Suppressor macrophage treated with lipopolysaccharide for 4 hours (primary cell): ENCODE measurements around the gene TBCD.
"Not testable (repeated sequence)": the region's sequence is repeated elsewhere in the genome, so short reads cannot be mapped to it uniquely, and the experiment has no call there.

Source experiments
- DNase-seq: peaks from one replicate; pipeline ENCODE4 v3.0.0-alpha.2; 2020

TBCD gene

DNA sequence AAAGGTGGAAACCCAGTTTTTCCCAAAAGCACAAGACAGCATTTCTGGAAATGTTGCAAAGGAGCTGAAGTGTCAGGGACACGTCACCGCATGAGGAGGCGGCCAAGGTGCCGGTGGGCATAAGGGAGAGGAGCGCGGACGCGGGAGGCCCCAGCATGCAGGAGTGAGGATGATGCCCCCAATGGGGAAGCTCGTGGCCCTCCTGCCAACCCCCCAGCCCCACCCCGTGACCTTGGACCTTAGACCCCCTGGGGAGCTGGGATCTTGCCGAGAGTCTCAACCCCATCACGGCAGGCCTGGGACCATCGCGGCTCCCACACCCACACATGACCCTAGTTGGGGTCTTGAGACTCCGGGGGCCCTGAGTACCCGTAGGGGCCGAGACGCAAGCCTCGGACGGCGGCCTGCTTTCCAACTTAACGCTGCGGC lies 208.1 kb downstream of the TBCD start:
- no peak for DNase-seq

- DNase-seq, result no peak
Observed at GRCh38 chr17:82960419-82961271, 208.8 kb downstream of the TBCD start.

- DNase-seq, result no peak
Observed at GRCh38 chr17:82961366-82962162, 209.7 kb downstream of the TBCD start.

- peak; percentile 15 for DNase-seq
Observed at GRCh38 chr17:82962163-82962720, 210.4 kb downstream of the TBCD start.

DNA sequence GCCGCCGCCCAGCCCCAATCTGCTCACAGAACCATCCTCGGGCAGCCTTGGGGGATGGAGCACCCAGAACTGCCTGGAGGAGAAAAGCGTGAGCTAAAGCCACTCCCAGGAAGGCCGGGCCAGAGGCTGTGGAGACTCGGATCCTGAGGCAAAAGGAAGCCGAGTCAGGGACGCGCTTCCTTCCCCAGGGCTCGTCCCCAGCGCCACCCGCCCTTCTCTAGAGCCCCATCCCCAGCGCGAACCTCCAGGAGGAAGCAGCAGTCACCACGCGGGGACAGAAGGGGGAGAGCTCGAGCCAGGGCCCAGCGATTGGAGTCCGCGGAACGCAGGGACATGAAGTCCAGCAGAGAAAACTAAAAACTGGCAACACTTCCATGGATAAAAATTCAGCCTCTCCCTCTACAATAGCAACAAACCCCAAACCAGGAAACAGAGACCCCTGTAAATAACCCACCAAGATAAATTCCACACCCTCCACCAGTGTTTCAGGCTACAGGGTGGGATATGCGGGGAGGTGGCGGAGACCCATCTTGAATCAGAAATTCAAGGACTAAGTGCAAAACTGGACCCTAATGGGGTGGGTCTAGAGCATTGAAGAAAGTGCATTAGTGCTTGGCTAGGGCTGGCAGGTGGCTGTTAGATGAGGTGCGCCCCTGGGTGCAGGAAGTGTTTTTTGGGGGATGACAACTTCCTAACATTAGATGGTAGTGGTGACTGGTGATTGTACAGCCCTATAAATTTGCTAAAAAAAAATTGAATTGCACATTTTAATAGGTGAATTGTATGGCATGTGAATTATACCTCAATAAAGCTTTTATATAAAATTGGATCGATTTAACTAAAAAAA lies 211.5 kb downstream of the TBCD start:
- DNase-seq, result peak; percentile 91

DNA sequence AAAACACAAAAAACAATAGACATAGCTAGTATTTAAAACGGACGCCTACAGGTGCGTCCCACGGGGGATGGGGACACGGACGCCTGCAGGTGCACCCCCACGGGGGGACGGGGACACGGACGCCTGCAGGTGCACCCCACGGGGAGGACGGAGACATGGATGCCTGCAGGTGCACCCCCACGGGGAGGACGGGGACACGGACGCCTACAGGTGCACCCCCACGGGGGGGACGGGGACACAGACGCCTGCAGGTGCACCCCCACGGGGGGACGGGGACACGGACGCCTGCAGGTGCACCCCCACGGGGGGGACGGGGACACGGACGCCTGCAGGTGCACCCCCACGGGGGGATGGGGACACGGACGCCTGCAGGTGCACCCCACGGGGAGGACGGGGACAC lies 212.6 kb downstream of the TBCD start:
- DNase-seq, result not testable (repeated sequence)

DNA sequence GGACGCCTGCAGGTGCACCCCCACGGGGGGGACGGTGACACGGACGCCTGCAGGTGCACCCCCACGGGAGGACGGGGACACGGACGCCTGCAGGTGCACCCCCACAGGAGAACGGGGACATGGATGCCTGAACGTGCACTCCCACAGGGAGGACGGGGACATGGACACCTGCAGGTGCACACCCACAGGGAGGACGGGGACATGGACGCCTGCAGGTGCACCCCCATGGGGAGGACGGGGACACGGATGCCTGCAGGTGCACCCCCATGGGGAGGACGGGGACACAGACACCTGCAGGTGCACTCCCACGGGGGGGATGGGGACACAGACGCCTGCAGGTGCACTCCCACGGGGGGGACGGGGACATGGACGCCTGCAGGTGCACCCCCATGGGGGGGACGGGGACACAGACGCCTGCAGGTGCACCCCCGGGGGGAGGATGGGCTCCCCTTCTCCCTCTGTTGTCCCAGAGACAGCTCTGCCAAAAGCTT lies 213.0 kb downstream of the TBCD start:
- DNase-seq, result no peak

DNA sequence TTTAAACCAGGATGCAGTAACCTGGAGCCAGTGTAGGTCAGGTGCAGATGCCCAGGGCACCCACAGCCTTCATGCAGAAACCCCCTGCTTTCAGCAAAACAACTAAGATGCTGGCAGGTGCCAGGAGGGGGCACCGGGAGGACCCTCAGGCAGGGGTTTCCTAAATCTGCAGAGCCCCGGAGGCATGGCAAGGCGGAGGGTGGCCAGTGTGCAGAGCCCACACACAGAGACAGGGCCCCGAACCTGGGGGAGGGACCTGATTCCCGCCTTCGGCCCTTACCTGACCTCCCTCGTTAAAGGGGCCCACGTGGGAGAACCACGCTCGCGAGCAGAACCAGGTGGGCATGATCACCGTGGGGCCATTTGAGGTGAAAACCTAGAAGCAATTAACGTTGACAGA lies 213.5 kb downstream of the TBCD start:
- DNase-seq, result no peak

DNA sequence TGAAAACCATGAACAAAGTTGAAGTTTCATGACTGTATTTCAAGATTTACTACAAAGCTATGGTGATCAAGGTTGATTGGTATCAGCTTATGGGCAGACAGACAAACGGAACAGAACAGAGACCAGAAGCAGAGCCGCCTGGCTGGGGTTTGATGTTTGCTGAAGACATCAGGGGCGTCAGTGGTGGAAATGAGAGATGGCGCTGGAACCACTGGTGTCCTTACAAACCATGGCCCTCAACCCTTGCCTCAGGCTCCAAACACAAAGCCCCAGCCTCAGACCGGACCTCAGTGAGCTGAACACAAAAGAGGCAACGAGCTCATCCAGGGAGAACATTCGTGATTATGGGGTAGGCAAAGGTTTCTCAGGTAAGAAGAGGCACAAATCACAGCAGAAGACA lies 214.6 kb downstream of the TBCD start:
- DNase-seq, result no peak

DNA sequence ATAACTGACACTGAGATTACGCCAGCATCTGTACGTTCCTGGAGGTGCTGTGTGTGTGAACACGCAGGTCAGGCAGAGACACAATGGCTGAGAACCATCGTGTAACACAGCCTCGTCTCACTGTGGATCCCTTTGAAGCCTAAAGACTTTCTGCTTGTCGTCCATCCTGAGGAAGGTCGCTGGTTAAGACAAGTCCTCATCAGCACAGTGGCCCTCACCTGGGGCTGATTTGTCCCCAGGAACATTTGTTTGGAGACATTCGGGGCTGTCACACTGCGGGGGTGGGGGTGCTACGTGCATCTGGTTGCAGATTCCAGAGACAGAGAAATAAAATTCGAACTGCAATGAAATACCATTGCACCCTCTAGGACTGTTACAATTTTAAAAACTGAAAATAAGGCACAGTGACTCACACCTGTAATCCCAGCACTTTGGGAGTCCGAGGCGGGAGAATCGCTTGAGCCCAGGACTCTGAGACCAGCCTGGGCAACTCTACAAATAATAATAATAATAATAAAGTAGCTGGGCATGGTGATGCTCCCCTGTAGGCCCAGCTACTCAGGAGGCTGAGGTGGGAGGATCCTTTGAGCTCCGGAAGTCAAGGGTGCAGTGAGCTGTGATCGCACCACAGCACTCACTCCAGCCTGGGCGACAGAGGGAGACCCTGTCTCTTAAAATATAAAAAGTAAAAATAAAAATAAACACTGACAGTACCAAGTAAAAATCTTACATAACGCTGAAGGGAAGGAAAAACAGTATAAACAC lies 215.6 kb downstream of the TBCD start:
- no peak for DNase-seq

GRCh38 chr17:82968033-82968841 lies 216.4 kb downstream of the TBCD start:
- DNase-seq, result not testable (repeated sequence)

DNA sequence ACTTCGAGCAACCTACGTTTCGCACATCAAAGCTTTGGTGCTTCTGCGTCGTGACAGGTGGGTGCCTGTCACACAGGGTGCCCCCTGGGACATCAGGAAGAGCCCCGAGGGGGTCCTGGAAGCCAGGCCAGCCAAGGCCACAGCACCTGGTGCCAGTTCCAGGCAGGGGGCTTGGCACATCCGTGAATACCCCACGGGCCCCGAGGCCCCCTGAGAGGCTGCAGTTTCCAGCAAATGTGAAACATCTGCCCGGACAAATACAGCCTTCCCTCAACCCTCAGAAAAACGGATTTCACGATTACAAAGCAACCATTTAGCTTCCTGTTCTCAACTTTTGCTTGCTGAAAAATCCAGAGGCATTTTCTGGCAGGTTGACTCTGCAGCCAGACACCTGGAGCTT lies 218.2 kb downstream of the TBCD start:
- DNase-seq, result no peak

DNA sequence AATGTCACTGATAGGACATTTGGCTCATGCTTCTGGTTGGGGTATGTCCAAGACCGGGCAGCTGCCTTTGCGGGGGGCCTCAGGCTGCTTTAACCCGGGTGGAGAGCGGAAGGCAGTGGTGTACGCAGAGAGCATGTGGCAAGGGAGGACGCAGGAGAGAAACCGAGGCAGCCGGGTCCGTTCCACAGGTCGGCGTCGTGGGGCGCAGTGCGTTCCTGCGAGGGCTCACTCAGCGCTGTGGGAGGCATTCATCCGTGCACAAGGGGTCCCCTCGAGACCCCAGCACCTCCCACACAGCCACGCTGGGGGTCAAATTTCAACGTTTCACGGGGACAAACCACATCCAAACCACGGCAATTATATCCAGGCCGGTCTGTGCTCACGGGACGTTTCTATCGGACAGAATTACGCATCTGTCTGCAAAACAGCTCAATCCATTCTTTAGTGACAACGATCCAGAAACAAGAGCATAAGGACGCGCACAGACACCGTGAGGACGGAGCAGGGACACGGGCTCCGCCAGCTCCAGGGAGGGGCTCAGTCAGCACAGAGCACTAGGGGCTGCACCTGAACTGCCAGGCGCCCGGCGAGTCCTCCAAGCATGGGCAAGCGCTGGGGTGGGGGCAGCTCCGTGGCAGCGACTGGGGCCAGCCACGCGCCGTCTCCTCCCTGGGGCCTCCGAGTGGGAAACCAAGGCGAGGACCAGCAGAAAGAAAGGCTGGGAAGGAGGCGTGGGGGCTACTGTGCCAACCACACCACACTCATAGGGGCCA lies 219.1 kb downstream of the TBCD start:
- no peak for DNase-seq

- no peak for DNase-seq
Observed at GRCh38 chr17:82972836-82973372, 221.0 kb downstream of the TBCD start.

DNA sequence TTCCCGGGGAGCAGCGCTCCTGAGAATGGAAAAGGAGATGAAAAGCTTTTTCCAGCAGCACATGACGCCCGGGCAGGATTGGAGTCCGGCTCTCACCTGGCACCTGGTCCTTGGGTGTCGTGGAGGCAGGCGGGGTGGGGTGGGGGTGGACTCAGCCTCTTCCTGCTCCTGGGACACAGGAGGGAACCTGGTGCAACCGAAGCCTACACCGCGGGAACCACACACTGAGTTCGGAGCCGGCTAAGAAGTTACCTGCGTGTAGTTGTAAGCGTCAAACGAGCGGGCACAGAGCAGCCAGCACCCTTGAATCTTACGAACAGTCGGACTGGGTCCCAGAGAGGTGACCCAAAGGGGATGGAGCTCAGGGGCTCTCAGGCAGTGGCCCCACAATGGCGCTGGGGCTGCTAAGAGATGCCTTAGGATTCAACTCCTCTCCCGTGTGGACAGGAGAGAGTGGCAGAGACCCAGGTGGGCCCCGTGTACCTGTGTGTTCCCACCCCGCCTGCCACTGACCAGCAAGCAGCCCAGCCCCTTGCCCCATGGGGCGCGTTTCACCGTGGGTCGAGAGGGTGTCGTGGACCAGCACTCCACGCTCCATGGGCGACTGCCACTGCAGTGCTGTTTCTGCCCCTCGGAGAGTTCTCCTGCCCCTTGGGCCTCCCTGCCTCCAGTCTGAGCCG lies 221.7 kb downstream of the TBCD start:
- DNase-seq, result no peak

DNA sequence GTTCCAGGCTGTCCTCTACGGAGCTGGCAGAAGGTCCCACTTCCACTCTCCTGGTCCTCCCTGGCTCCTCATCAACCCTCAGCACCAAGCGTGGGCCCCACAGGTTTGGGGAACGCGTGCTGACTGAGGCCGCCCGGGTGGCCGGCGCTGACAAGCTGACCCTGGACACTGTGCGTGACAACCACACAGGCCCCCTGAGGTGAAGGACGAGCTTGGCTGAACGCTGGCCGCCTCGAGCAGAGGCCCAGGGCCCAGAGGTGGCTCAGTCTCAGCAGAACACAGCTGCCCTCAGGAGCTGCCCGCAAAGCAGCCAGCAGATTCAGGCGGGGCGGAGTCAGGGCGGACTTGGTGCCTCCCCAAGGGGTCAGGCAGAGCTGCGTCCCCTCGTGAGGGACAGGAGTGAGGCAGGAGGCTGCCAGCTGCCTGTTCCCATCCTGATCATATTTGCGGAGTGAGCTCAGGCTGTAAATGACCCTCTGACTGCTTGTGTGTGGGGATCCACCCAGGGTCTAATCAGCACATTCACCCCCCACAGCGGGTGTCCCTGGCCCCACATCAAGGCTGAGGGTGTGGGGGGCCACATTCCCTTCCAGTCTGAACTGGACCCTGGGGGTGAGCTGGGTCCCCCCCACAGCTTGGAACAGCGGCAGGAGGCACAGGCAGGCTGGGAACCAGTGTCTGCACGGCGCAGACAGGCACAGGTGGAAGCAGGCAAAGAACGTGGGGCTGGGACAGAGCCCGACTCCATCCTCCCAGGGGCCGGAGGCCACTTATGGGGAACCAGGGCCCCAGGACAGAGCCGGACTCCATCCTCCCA lies 222.5 kb downstream of the TBCD start:
- DNase-seq, result no peak

GRCh38 chr17:82976982-82977488 lies 225.2 kb downstream of the TBCD start:
- no peak for DNase-seq

GRCh38 chr17:82977606-82978005 lies 225.7 kb downstream of the TBCD start:
- no peak for DNase-seq
